Measurements from ENCODE around the gene GRID1. TPM values are rescaled to one million over a fixed set of nuclear protein-coding genes. Genes with fewer than 3 reads are reported as not detected.
"Not testable (repeated sequence)": the region's sequence is repeated elsewhere in the genome, so short reads cannot be mapped to it uniquely, and the experiment has no call there.

The GRID1 gene
- total RNA-seq, 1 experiment from 2014 or later, result 0.07 TPM

DNA sequence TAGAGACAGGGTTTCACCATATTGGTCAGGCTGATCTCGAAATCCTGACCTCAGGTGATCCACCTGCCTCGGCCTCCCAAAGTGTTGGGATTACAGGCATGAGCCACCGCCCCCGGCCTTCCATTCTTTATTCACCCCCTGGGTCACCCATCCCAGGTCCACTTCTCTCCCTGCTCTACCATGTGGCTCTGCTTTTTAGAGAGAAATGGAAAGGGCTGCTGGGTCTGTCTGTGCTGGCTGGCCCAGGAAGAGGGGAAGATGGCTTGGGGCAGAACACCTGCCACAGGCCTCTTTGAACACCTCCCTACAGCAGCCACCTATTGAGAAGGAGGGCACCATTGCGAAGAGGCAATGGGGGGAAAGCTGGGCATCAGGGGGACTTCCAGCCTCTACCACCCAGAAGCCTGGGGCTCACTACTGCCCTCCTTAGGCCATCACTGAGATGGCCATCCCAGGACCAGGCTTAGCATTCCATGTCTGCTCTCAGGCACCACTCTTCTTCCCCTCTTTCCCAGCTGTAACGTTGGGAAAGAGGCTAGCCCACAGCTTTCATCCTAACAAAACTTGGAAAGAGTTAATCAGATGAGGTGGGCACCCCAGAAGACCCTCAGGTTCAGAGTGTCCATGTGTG, 256.3 kb downstream of the GRID1 start:
- Histone ChIP-seq H4K20me1 (ENCODE audit: insufficient read depth, low read depth, low read length) (no peaks in the 10 kb centered on the region), H3K27ac (ENCODE audit: low read length) (no peak overlapping the region), H3K9ac (ENCODE audit: low read length) (no peak overlapping the region), H3K4me1 (ENCODE audit: low read length) (peaks cover 19% of the 10 kb centered on the region), H3K9me3 (ENCODE audit: low read length) (no peaks in the 10 kb centered on the region), H2AFZ (ENCODE audit: low read length) (no peak overlapping the region), H3K9me2 (replicated peaks; ENCODE audit: insufficient read depth, low read length) (no peaks in the 10 kb centered on the region), H3K27me3 (ENCODE audit: low read length) (no peaks in the 10 kb centered on the region), H3K36me3 (ENCODE audit: insufficient read depth, low read length) (no peaks in the 10 kb centered on the region), H3K4me3 (ENCODE audit: low read length) (no peak overlapping the region), H3K79me2 (ENCODE audit: low read length) (no peaks in the 10 kb centered on the region), H3K4me2 (ENCODE audit: low read depth, low read length, poor library complexity, severe bottlenecking) (no peak overlapping the region)
- DNase-seq, result no peak

- H3K9ac ChIP-seq (ENCODE audit: low read length), result no peak overlapping the region
- H3K4me3 ChIP-seq (ENCODE audit: low read length), result no peak overlapping the region
- H2AFZ ChIP-seq (ENCODE audit: low read length), result no peak overlapping the region
- no peaks in the 10 kb centered on the region for H3K79me2 ChIP-seq (ENCODE audit: low read length)
- H4K20me1 ChIP-seq (ENCODE audit: insufficient read depth, low read depth, low read length), result no peaks in the 10 kb centered on the region
- H3K27ac ChIP-seq (ENCODE audit: low read length), result no peak overlapping the region
- H3K4me1 ChIP-seq (ENCODE audit: low read length), result peaks cover 19% of the 10 kb centered on the region
- H3K9me2 ChIP-seq (replicated peaks; ENCODE audit: insufficient read depth, low read length), result no peaks in the 10 kb centered on the region
- no peak overlapping the region for H3K4me2 ChIP-seq (ENCODE audit: low read depth, low read length, poor library complexity, severe bottlenecking)
- no peaks in the 10 kb centered on the region for H3K9me3 ChIP-seq (ENCODE audit: low read length)
- H3K36me3 ChIP-seq (ENCODE audit: insufficient read depth, low read length), result no peaks in the 10 kb centered on the region
- no peaks in the 10 kb centered on the region for H3K27me3 ChIP-seq (ENCODE audit: low read length)
- no peak for DNase-seq
Observed at GRCh38 chr10:86109421-86109820, 257.2 kb downstream of the GRID1 start.

DNA sequence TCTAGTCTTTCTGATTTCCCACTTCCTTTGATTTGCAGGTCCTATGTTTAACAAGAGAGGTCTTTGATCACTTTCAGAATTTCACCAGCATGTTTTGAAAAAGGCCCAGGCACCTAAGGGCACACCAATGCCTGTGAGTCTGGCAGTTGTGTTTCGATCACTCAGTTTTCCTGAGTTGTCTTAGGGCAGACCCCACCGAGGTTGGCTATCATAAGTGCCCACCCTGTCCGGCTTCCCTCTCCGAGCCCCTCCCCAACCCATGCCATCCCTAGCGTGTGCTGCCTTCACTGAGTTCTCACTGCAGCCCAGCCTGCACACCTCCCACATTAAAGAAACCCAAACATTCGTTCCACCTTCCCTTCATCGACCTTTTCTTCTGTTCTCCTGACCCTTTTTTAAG, 257.9 kb downstream of the GRID1 start:
- H2AFZ ChIP-seq (ENCODE audit: low read length), result no peak overlapping the region
- no peaks in the 10 kb centered on the region for H3K79me2 ChIP-seq (ENCODE audit: low read length)
- H3K4me3 ChIP-seq (ENCODE audit: low read length), result no peak overlapping the region
- DNase-seq, result no peak
- H3K9me3 ChIP-seq (ENCODE audit: low read length), result no peaks in the 10 kb centered on the region
- no peaks in the 10 kb centered on the region for H3K27me3 ChIP-seq (ENCODE audit: low read length)
- no peaks in the 10 kb centered on the region for H3K9me2 ChIP-seq (replicated peaks; ENCODE audit: insufficient read depth, low read length)
- no peaks in the 10 kb centered on the region for H4K20me1 ChIP-seq (ENCODE audit: insufficient read depth, low read depth, low read length)
- H3K27ac ChIP-seq (ENCODE audit: low read length), result no peak overlapping the region
- H3K9ac ChIP-seq (ENCODE audit: low read length), result no peak overlapping the region
- no peak overlapping the region for H3K4me2 ChIP-seq (ENCODE audit: low read depth, low read length, poor library complexity, severe bottlenecking)
- peaks cover 19% of the 10 kb centered on the region for H3K4me1 ChIP-seq (ENCODE audit: low read length)
- no peaks in the 10 kb centered on the region for H3K36me3 ChIP-seq (ENCODE audit: insufficient read depth, low read length)

DNA sequence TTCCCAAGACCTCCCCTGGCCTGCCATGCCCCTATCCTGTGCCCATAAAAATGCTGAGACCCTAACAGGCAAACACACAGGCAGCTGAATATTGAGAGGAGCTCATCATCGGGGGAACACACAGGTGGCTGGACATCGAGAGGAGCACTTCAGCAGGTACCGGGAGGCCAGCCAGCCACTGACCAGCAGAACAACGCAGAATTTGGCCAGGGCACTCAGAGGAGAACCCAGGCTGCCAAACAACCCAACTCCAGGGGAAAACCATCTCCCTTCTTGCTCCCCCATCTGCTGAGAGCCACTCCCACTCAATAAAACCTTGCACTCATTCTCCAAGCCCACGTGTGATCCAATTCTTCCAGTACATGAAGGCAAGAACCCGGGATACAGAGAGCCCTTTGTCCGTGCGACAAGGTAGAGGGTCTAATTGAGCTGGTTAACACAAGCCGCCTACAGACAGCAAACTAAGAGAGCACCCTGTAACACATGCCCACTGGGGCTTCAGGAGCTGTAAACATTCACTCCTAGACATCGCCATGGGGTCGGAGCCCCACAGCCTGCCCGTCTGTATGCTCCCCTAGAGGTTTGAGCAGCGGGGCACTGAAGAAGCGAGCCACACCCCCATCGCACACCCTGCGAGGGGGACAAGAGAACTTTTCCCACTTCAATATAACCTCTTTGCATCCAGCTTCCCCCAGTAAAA, 258.8 kb downstream of the GRID1 start:
- not testable (repeated sequence) for H3K4me3 ChIP-seq (ENCODE audit: low read length); H2AFZ ChIP-seq (ENCODE audit: low read length); H3K79me2 ChIP-seq (ENCODE audit: low read length)

GRCh38 chr10:86107131-86107530, 259.5 kb downstream of the GRID1 start:
- Histone ChIP-seq H3K9me2 (replicated peaks; ENCODE audit: insufficient read depth, low read length) (no peaks in the 10 kb centered on the region), H3K79me2 (ENCODE audit: low read length) (no peaks in the 10 kb centered on the region), H3K9me3 (ENCODE audit: low read length) (no peaks in the 10 kb centered on the region), H3K27me3 (ENCODE audit: low read length) (no peaks in the 10 kb centered on the region), H3K36me3 (ENCODE audit: insufficient read depth, low read length) (no peaks in the 10 kb centered on the region), H3K4me3 (ENCODE audit: low read length) (no peak overlapping the region), H4K20me1 (ENCODE audit: insufficient read depth, low read depth, low read length) (no peaks in the 10 kb centered on the region), H2AFZ (ENCODE audit: low read length) (no peak overlapping the region), H3K4me1 (ENCODE audit: low read length) (peaks cover 3% of the 10 kb centered on the region), H3K27ac (ENCODE audit: low read length) (no peak overlapping the region), H3K9ac (ENCODE audit: low read length) (no peak overlapping the region), H3K4me2 (ENCODE audit: low read depth, low read length, poor library complexity, severe bottlenecking) (no peak overlapping the region)
- no peak for DNase-seq

More for the DNA sequence above, 258.8 kb downstream of the GRID1 start:
- not testable (repeated sequence) for H3K9ac ChIP-seq (ENCODE audit: low read length); H3K4me2 ChIP-seq (ENCODE audit: low read depth, low read length, poor library complexity, severe bottlenecking); DNase-seq; H4K20me1 ChIP-seq (ENCODE audit: insufficient read depth, low read depth, low read length); H3K9me2 ChIP-seq (replicated peaks; ENCODE audit: insufficient read depth, low read length); H3K4me1 ChIP-seq (ENCODE audit: low read length); H3K36me3 ChIP-seq (ENCODE audit: insufficient read depth, low read length); H3K9me3 ChIP-seq (ENCODE audit: low read length); H3K27me3 ChIP-seq (ENCODE audit: low read length); H3K27ac ChIP-seq (ENCODE audit: low read length)

DNA sequence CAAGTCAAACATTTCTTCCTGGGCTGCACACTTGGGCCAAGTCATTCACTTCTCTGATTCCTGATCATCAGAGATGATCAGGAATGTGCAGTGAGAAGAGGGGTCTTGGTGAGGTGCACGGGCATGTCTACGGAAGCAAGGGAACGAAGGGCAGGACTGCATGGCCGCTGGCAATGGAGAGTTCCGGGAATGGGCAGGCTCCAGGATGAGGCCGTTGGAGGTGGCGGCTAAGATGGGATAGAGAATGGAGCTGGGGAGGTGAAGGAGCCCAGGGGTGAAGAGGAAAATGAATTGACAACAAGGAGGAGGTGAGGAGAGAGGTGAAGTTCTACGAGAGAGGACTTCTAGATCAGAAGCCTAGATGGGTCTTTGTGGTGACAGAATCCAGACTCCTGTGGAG, 260.0 kb downstream of the GRID1 start:
- no peak overlapping the region for H3K4me3 ChIP-seq (ENCODE audit: low read length)
- no peak overlapping the region for H3K9ac ChIP-seq (ENCODE audit: low read length)
- no peaks in the 10 kb centered on the region for H3K9me2 ChIP-seq (replicated peaks; ENCODE audit: insufficient read depth, low read length)
- no peaks in the 10 kb centered on the region for H4K20me1 ChIP-seq (ENCODE audit: insufficient read depth, low read depth, low read length)
- no peaks in the 10 kb centered on the region for H3K27me3 ChIP-seq (ENCODE audit: low read length)
- no peaks in the 10 kb centered on the region for H3K9me3 ChIP-seq (ENCODE audit: low read length)
- H3K79me2 ChIP-seq (ENCODE audit: low read length), result no peaks in the 10 kb centered on the region
- no peak overlapping the region for H3K4me2 ChIP-seq (ENCODE audit: low read depth, low read length, poor library complexity, severe bottlenecking)
- H3K27ac ChIP-seq (ENCODE audit: low read length), result no peak overlapping the region
- no peaks in the 10 kb centered on the region for H3K4me1 ChIP-seq (ENCODE audit: low read length)
- H3K36me3 ChIP-seq (ENCODE audit: insufficient read depth, low read length), result no peaks in the 10 kb centered on the region
- no peak for DNase-seq
- H2AFZ ChIP-seq (ENCODE audit: low read length), result no peak overlapping the region

GRCh38 chr10:86105640-86106039, 261.0 kb downstream of the GRID1 start:
- H3K36me3 ChIP-seq (ENCODE audit: insufficient read depth, low read length), result no peaks in the 10 kb centered on the region
- no peak for DNase-seq

DNA sequence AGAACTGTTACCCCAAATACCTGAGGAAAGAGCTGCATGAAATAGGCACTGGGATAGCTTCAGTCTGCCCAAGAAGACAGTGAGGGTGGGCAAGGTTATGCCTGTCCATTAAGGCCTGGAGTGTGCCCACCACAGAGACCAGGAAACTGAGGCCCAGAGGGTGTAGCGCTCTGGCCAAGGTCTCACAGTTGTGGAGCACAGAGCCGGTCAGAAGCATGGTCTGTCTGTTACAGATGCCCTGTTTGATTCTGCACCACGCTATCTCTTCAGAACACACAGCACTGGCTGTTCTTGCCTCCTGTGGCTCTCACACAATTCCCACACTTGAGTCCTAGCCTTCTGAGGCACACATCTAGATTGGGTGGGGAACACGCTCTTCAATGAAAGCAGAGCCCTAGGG, 261.4 kb downstream of the GRID1 start:
- Histone ChIP-seq H3K27ac (ENCODE audit: low read length) (no peak overlapping the region), H3K9me2 (replicated peaks; ENCODE audit: insufficient read depth, low read length) (no peaks in the 10 kb centered on the region), H3K79me2 (ENCODE audit: low read length) (no peaks in the 10 kb centered on the region), H3K36me3 (ENCODE audit: insufficient read depth, low read length) (no peaks in the 10 kb centered on the region), H3K4me3 (ENCODE audit: low read length) (no peak overlapping the region), H4K20me1 (ENCODE audit: insufficient read depth, low read depth, low read length) (no peaks in the 10 kb centered on the region), H2AFZ (ENCODE audit: low read length) (no peak overlapping the region), H3K4me2 (ENCODE audit: low read depth, low read length, poor library complexity, severe bottlenecking) (no peak overlapping the region), H3K9me3 (ENCODE audit: low read length) (no peaks in the 10 kb centered on the region), H3K27me3 (ENCODE audit: low read length) (no peaks in the 10 kb centered on the region), H3K9ac (ENCODE audit: low read length) (no peak overlapping the region), H3K4me1 (ENCODE audit: low read length) (peaks cover 4% of the 10 kb centered on the region; the same call in 1 of the 2 replicates)
- DNase-seq, result no peak

More at GRCh38 chr10:86105640-86106039, 261.0 kb downstream of the GRID1 start:
- no peaks in the 10 kb centered on the region for H3K9me3 ChIP-seq (ENCODE audit: low read length)
- H3K79me2 ChIP-seq (ENCODE audit: low read length), result no peaks in the 10 kb centered on the region
- H3K27me3 ChIP-seq (ENCODE audit: low read length), result no peaks in the 10 kb centered on the region
- no peak overlapping the region for H3K9ac ChIP-seq (ENCODE audit: low read length)
- no peak overlapping the region for H3K27ac ChIP-seq (ENCODE audit: low read length)
- peaks cover 3% of the 10 kb centered on the region; the same call in 1 of the 2 replicates for H3K4me1 ChIP-seq (ENCODE audit: low read length)
- H4K20me1 ChIP-seq (ENCODE audit: insufficient read depth, low read depth, low read length), result no peaks in the 10 kb centered on the region
- H3K4me2 ChIP-seq (ENCODE audit: low read depth, low read length, poor library complexity, severe bottlenecking), result no peak overlapping the region
- H3K4me3 ChIP-seq (ENCODE audit: low read length), result no peak overlapping the region
- H2AFZ ChIP-seq (ENCODE audit: low read length), result no peak overlapping the region
- H3K9me2 ChIP-seq (replicated peaks; ENCODE audit: insufficient read depth, low read length), result no peaks in the 10 kb centered on the region

Data from Karpas-422 (cell line).